Measurements from ENCODE around the gene KSR2.
A peak's percentile ranks its signal among the peaks of the same experiment; 100 is the strongest.
"Not testable (repeated sequence)": the region's sequence is repeated elsewhere in the genome, so short reads cannot be mapped to it uniquely, and the experiment has no call there.

The KSR2 gene

GRCh38 chr12:118011961-118012360 lies 43.2 kb upstream of the KSR2 start:
- no peak for TF ChIP-seq CTCF (conservative IDR thresholded peaks at IDR 0.05; ENCODE audit: control insufficient read depth, insufficient read depth, low read depth, low read length)
- DNase-seq (ENCODE audit: low read depth): no peak
- no peak overlapping the region for H3K4me3 ChIP-seq (ENCODE audit: control insufficient read depth, low read depth, low read length)

- H3K4me3 ChIP-seq (ENCODE audit: control insufficient read depth, low read depth, low read length): no peak overlapping the region
- no peak for TF ChIP-seq CTCF (conservative IDR thresholded peaks at IDR 0.05; ENCODE audit: control insufficient read depth, insufficient read depth, low read depth, low read length)
- DNase-seq (ENCODE audit: low read depth): no peak
Observed at GRCh38 chr12:118011377-118011776, 42.6 kb upstream of the KSR2 start.

- TF ChIP-seq CTCF (conservative IDR thresholded peaks at IDR 0.05; ENCODE audit: control insufficient read depth, insufficient read depth, low read depth, low read length): no peak
- DNase-seq (ENCODE audit: low read depth): no peak
- H3K4me3 ChIP-seq (ENCODE audit: control insufficient read depth, low read depth, low read length): no peak overlapping the region
Observed at GRCh38 chr12:118010903-118011302, 42.1 kb upstream of the KSR2 start.

GRCh38 chr12:117999806-118000205 lies 31.0 kb upstream of the KSR2 start:
- DNase-seq (ENCODE audit: low read depth); H3K4me3 ChIP-seq (ENCODE audit: control insufficient read depth, low read depth, low read length): not testable (repeated sequence)

GRCh38 chr12:117998719-117999118 lies 29.9 kb upstream of the KSR2 start:
- no peak overlapping the region for H3K4me3 ChIP-seq (ENCODE audit: control insufficient read depth, low read depth, low read length)
- no peak for DNase-seq (ENCODE audit: low read depth)
- TF ChIP-seq CTCF (conservative IDR thresholded peaks at IDR 0.05; ENCODE audit: control insufficient read depth, insufficient read depth, low read depth, low read length): no peak

- TF ChIP-seq CTCF (conservative IDR thresholded peaks at IDR 0.05; ENCODE audit: control insufficient read depth, insufficient read depth, low read depth, low read length): no peak
- DNase-seq (ENCODE audit: low read depth): no peak
- no peak overlapping the region for H3K4me3 ChIP-seq (ENCODE audit: control insufficient read depth, low read depth, low read length)
Observed at GRCh38 chr12:117994551-117995438, 26.0 kb upstream of the KSR2 start.

GRCh38 chr12:117986705-117987469 lies 18.1 kb upstream of the KSR2 start:
- H3K4me3 ChIP-seq (ENCODE audit: control insufficient read depth, low read depth, low read length): no peak overlapping the region
- DNase-seq (ENCODE audit: low read depth): peak; percentile 86
- TF ChIP-seq CTCF (conservative IDR thresholded peaks at IDR 0.05; ENCODE audit: control insufficient read depth, insufficient read depth, low read depth, low read length): no peak
